ENCODE data around the gene MLXIP. TPM values are rescaled to one million over a fixed set of nuclear protein-coding genes. Genes with fewer than 3 reads are reported as not detected.
"Not testable (repeated sequence)": the region's sequence is repeated elsewhere in the genome, so short reads cannot be mapped to it uniquely, and the experiment has no call there.

MLXIP gene
- total and polyA plus RNA-seq, 4 donors: 10.3 to 65.1 (median 44.4) TPM

GRCh38 chr12:122105496-122105895 lies 26.9 kb downstream of the MLXIP start:
- H3K4me1 ChIP-seq (ENCODE audit: control insufficient read depth in 1 of 2, insufficient read depth in 2 of 2, low read length in 2 of 2); H3K9me3 ChIP-seq (ENCODE audit: control insufficient read depth, low read length); H3K27ac ChIP-seq (ENCODE audit: low read depth in 1 of 2, low read length in 2 of 2); H3K27me3 ChIP-seq (ENCODE audit: control insufficient read depth in 1 of 2, insufficient read depth in 2 of 2, low read length in 1 of 2); intact Hi-C loops (cut with DNase I); H3K4me3 ChIP-seq (ENCODE audit: low read length in 2 of 2); H3K36me3 ChIP-seq (ENCODE audit: control insufficient read depth in 1 of 2, insufficient read depth in 2 of 2, low read length in 1 of 2); ATAC-seq (ENCODE audit: low FRiP score); DNase-seq: not testable (repeated sequence)
- WGBS, 2 donors: 90 to 92% methylated on average over 11 of the region's 11 CpGs

DNA sequence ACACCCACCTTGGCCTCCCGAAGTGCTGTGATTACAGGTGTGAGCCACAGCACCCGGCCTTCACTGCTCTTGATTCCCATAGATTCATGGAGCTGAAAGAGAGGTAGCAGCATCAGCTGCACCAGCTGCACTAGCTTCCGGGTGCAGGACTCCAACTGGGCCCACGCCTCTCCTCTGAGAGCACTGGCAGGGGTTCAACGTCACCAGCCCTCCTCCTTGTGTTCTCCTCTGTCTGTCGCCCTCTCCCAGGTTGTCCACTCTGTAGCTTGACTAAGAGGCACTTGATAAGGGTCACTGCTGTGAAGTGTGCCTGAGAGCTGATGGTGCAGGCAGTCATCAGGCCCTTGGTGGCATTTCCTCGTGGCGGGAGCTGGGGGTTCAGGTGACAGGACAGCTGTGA lies 28.3 kb downstream of the MLXIP start:
- no peaks in the 10 kb centered on the region for H3K9me3 ChIP-seq (ENCODE audit: control insufficient read depth, low read length)
- H3K4me3 ChIP-seq (ENCODE audit: low read length in 2 of 2): no peak overlapping the region
- no peaks in the 10 kb centered on the region for H3K36me3 ChIP-seq (ENCODE audit: control insufficient read depth in 1 of 2, insufficient read depth in 2 of 2, low read length in 1 of 2)
- whole genome bisulfite sequencing, 2 donors: 78 to 79% methylated on average over 8 of the region's 8 CpGs
- no peaks in the 10 kb centered on the region for H3K27me3 ChIP-seq (ENCODE audit: control insufficient read depth in 1 of 2, insufficient read depth in 2 of 2, low read length in 1 of 2)
- ATAC-seq (ENCODE audit: low FRiP score) (no peak), DNase-seq (no peak)
- no peak overlapping the region for H3K27ac ChIP-seq (ENCODE audit: low read depth in 1 of 2, low read length in 2 of 2)
- intact Hi-C loops (cut with DNase I): no loop called here
- no peaks in the 10 kb centered on the region for H3K4me1 ChIP-seq (ENCODE audit: control insufficient read depth in 1 of 2, insufficient read depth in 2 of 2, low read length in 2 of 2)

DNA sequence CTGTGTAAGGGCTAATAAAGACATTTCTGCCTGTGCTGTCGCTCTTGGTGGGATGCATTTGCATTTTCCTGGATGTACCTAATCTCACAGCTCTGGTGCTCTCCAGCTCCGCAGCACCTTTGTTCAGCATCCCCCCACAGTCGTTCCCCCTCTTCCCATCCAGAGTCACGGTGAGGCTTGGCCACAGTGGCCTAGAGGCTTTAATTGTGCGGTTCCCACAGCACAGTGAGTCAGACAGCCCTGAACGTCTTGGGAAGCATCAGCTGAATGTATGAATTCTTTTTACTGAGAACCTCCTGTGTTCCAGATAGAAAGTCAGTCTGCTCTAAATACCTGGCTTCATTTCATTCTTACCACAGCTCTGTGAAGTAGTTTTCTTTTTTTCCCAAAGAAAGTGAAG lies 28.7 kb downstream of the MLXIP start:
- no peak for ATAC-seq (ENCODE audit: low FRiP score)
- H3K9me3 ChIP-seq (ENCODE audit: control insufficient read depth, low read length): no peaks in the 10 kb centered on the region
- no peak for DNase-seq
- no peaks in the 10 kb centered on the region for H3K27me3 ChIP-seq (ENCODE audit: control insufficient read depth in 1 of 2, insufficient read depth in 2 of 2, low read length in 1 of 2)
- no peaks in the 10 kb centered on the region for H3K36me3 ChIP-seq (ENCODE audit: control insufficient read depth in 1 of 2, insufficient read depth in 2 of 2, low read length in 1 of 2)
- H3K4me1 ChIP-seq (ENCODE audit: control insufficient read depth in 1 of 2, insufficient read depth in 2 of 2, low read length in 2 of 2): no peaks in the 10 kb centered on the region
- intact Hi-C loops (cut with DNase I): no loop called here
- no peak overlapping the region for H3K4me3 ChIP-seq (ENCODE audit: low read length in 2 of 2)
- 71 to 78% methylated on average over 6 of the region's 6 CpGs for WGBS, 2 donors
- no peak overlapping the region for H3K27ac ChIP-seq (ENCODE audit: low read depth in 1 of 2, low read length in 2 of 2)

DNA sequence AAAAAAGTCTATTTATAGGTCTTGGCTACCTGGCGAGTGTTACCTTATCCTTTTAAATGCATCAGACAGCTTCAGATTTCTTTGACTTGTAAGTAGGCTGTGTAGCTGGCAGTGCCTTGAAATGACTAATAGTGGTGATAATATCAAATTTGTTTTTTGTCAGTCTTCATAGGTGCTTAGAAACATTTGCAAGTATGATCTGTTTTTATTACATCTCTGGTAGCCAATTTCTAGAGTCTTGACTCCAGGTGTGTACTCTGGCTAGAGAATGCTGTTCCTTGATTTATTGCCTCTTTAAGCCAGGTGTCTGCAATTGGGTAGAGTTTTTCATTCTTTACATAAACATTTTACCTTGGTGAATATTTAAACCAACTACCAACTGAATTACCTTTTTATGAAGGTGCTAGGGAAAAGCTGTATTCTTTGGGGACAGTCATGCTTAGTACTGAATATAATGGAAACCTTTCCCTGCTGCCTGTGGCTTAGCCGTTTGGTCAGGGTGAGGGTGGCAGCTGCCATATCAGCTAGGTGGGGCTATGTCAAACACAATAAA lies 32.6 kb downstream of the MLXIP start:
- ATAC-seq (ENCODE audit: low FRiP score) (no peak), DNase-seq (no peak)
- no peaks in the 10 kb centered on the region for H3K27me3 ChIP-seq (ENCODE audit: control insufficient read depth in 1 of 2, insufficient read depth in 2 of 2, low read length in 1 of 2)
- intact Hi-C loops (cut with DNase I): no loop called here
- H3K9me3 ChIP-seq (ENCODE audit: control insufficient read depth, low read length): no peaks in the 10 kb centered on the region
- 64 to 65% methylated on average over 2 of the region's 2 CpGs for WGBS, 2 donors
- H3K4me3 ChIP-seq (ENCODE audit: low read length in 2 of 2): no peak overlapping the region
- H3K27ac ChIP-seq (ENCODE audit: low read depth in 1 of 2, low read length in 2 of 2): no peak overlapping the region
- H3K4me1 ChIP-seq (ENCODE audit: control insufficient read depth in 1 of 2, insufficient read depth in 2 of 2, low read length in 2 of 2): no peaks in the 10 kb centered on the region
- no peaks in the 10 kb centered on the region for H3K36me3 ChIP-seq (ENCODE audit: control insufficient read depth in 1 of 2, insufficient read depth in 2 of 2, low read length in 1 of 2)

GRCh38 chr12:122116707-122117535 lies 38.4 kb downstream of the MLXIP start:
- no peak overlapping the region for H3K27ac ChIP-seq (ENCODE audit: low read depth in 1 of 2, low read length in 2 of 2)
- H3K27me3 ChIP-seq (ENCODE audit: control insufficient read depth in 1 of 2, insufficient read depth in 2 of 2, low read length in 1 of 2): no peaks in the 10 kb centered on the region
- peaks cover 0 to 3% of the 10 kb centered on the region in 2 donors for H3K4me1 ChIP-seq (ENCODE audit: control insufficient read depth in 1 of 2, insufficient read depth in 2 of 2, low read length in 2 of 2)
- ATAC-seq (ENCODE audit: low FRiP score): peak; percentile 68
- no peak overlapping the region for H3K4me3 ChIP-seq (ENCODE audit: low read length in 2 of 2)
- no peaks in the 10 kb centered on the region for H3K9me3 ChIP-seq (ENCODE audit: control insufficient read depth, low read length)
- intact Hi-C loops (cut with DNase I): no loop called here
- 60 to 63% methylated on average over 16 of the region's 16 CpGs for WGBS, 2 donors
- peak in 1 of 2 donors; percentile 64 for DNase-seq
- no peaks in the 10 kb centered on the region for H3K36me3 ChIP-seq (ENCODE audit: control insufficient read depth in 1 of 2, insufficient read depth in 2 of 2, low read length in 1 of 2)

- ATAC-seq (ENCODE audit: low FRiP score) (no peak), DNase-seq (peak in 1 of 2 donors; percentile 20)
- H3K9me3 ChIP-seq (ENCODE audit: control insufficient read depth, low read length): no peaks in the 10 kb centered on the region
- intact Hi-C loops (cut with DNase I): no loop called here
- H3K27ac ChIP-seq (ENCODE audit: low read depth in 1 of 2, low read length in 2 of 2): no peak overlapping the region
- H3K27me3 ChIP-seq (ENCODE audit: control insufficient read depth in 1 of 2, insufficient read depth in 2 of 2, low read length in 1 of 2): no peaks in the 10 kb centered on the region
- no peaks in the 10 kb centered on the region for H3K36me3 ChIP-seq (ENCODE audit: control insufficient read depth in 1 of 2, insufficient read depth in 2 of 2, low read length in 1 of 2)
- no peak overlapping the region for H3K4me3 ChIP-seq (ENCODE audit: low read length in 2 of 2)
- WGBS, 2 donors: 88 to 89% methylated on average over 8 of the region's 8 CpGs
- H3K4me1 ChIP-seq (ENCODE audit: control insufficient read depth in 1 of 2, insufficient read depth in 2 of 2, low read length in 2 of 2): peaks cover 0 to 3% of the 10 kb centered on the region in 2 donors
Measured at GRCh38 chr12:122117979-122118378, 39.4 kb downstream of the MLXIP start.

DNA sequence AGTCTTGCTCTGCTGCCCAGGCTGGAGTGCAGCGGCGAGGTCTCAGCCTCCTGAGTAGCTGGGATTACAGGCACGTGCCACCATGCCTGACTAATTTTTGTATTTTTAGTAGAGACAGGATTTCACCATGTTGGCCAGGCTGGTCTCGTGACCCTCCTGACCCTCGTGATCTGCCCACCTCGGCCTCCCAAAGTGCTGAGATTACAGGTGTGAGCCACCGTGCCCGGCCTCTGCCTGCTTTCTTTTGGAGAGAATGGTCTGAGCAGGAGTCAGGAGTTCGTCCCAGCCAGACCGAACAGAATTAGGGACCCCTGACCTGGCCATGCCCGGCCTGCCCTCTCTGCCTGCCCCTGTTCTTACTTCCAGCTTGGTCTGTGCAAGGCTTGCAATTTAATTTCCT lies 42.8 kb downstream of the MLXIP start:
- peak in 1 of 2 donors; percentile 47 for DNase-seq

DNA sequence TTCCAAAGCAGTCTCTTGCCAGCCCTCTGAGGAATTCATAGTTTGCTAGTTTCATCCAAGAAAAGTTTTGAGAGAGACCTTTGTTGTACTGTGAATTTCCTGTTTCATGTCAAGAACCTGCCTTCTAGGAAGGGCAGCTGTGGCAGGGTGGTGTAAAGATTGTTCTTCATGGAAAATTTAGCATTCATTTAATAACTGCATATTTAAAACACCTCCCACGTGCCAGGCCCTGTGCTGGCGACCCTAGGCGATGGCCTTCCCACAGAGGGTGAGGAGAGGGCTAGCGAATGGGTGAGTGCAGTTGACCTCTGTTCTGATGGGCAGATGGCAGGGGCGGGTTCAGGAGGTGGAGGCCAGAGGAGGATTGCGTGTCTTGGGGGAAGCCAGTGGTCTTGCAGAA lies 43.2 kb downstream of the MLXIP start:
- DNase-seq (peak in 1 of 2 donors; percentile 20), ATAC-seq (ENCODE audit: low FRiP score) (no peak)
- no peaks in the 10 kb centered on the region for H3K36me3 ChIP-seq (ENCODE audit: control insufficient read depth in 1 of 2, insufficient read depth in 2 of 2, low read length in 1 of 2)
- H3K9me3 ChIP-seq (ENCODE audit: control insufficient read depth, low read length): no peaks in the 10 kb centered on the region
- H3K27ac ChIP-seq (ENCODE audit: low read depth in 1 of 2, low read length in 2 of 2): no peak overlapping the region
- no peaks in the 10 kb centered on the region for H3K27me3 ChIP-seq (ENCODE audit: control insufficient read depth in 1 of 2, insufficient read depth in 2 of 2, low read length in 1 of 2)
- intact Hi-C loops (cut with DNase I): loop anchor here (2.0 to 10.0 kb wide), 3 partner anchors 67 to 207 kb away; partner anchors contain the start of gene CFAP251 (in 1 of the 2)
- H3K4me1 ChIP-seq (ENCODE audit: control insufficient read depth in 1 of 2, insufficient read depth in 2 of 2, low read length in 2 of 2): peaks cover 0 to 3% of the 10 kb centered on the region in 2 donors
- no peak overlapping the region for H3K4me3 ChIP-seq (ENCODE audit: low read length in 2 of 2)
- WGBS, 2 donors: 68% methylated on average over 6 of the region's 6 CpGs

More for the DNA sequence above, 42.8 kb downstream of the MLXIP start:
- not testable (repeated sequence) for H3K27me3 ChIP-seq (ENCODE audit: control insufficient read depth in 1 of 2, insufficient read depth in 2 of 2, low read length in 1 of 2); ATAC-seq (ENCODE audit: low FRiP score); H3K9me3 ChIP-seq (ENCODE audit: control insufficient read depth, low read length); H3K27ac ChIP-seq (ENCODE audit: low read depth in 1 of 2, low read length in 2 of 2); H3K4me1 ChIP-seq (ENCODE audit: control insufficient read depth in 1 of 2, insufficient read depth in 2 of 2, low read length in 2 of 2); H3K36me3 ChIP-seq (ENCODE audit: control insufficient read depth in 1 of 2, insufficient read depth in 2 of 2, low read length in 1 of 2); H3K4me3 ChIP-seq (ENCODE audit: low read length in 2 of 2)
- intact Hi-C loops (cut with DNase I): loop anchor here in 1 of 2 donors (10.0 kb wide), 1 partner anchor 207 kb away; the partner anchor contains the start of gene CFAP251
- WGBS, 2 donors: 63 to 71% methylated on average over 11 of the region's 11 CpGs
